HEK293 (cell line): ENCODE measurements around the gene CDK6.

Source experiments
- CTCF ChIA-PET: fragments of 350-600 bp; formaldehyde crosslinking; extraction: SDS; loops from one replicate; lab custom pipeline; 2021; ENCODE audit warnings: antibody characterized with exemption; lab: Yijun Ruan, JAX
- POLR2A ChIA-PET: fragments of 300-600 bp; formaldehyde crosslinking; extraction: SDS; loops from one replicate; lab custom pipeline; 2020; ENCODE audit warnings: antibody characterized with exemption, inconsistent platforms; lab: Yijun Ruan, JAX
- H3K27ac ChIP-seq: fragments of 200-500 bp; sonication (Bioruptor generic); 2 replicates; pipeline ENCODE4 v1.5.1; 2014; ENCODE audit warnings: low read depth, low read length, control low read depth, inconsistent platforms; ENCODE audit errors: extremely low read depth
- H3K36me3 ChIP-seq, 2 experiments: fragments of 200-500 bp in 1 of 2; sonication (Bioruptor generic) in 1 of 2; 1 replicate in 1 of 2; 2 replicates in 1 of 2; pipeline ENCODE4 v1.5.1; 2014 to 2017; ENCODE audit warnings: inconsistent platforms in 2 of 2, low read length in 2 of 2; ENCODE audit not compliant: control insufficient read depth in 2 of 2, insufficient read depth in 1 of 2
- H3K4me1 ChIP-seq: fragments of 200-500 bp; sonication (Bioruptor generic); 2 replicates; pipeline ENCODE4 v1.5.1; 2014; ENCODE audit warnings: mild to moderate bottlenecking, low read length, inconsistent platforms; ENCODE audit not compliant: control insufficient read depth, insufficient read depth
- H3K4me3 ChIP-seq: 2 replicates; pipeline ENCODE4 v1.5.1; 2011; ENCODE audit warnings: low read depth, mild to moderate bottlenecking, control low read depth, low read length, moderate library complexity
- H3K9me3 ChIP-seq: fragments of 200-500 bp; sonication (Bioruptor generic); 2 replicates; pipeline ENCODE4 v1.5.1; 2014; ENCODE audit warnings: low read depth, low read length, inconsistent platforms; ENCODE audit not compliant: control insufficient read depth, insufficient read depth
- GLIS1 ChIP-seq: fragments of 450-650 bp; formaldehyde crosslinking; IDR thresholded peaks from 2 replicates; pipeline ENCODE4 v1.5.1; 2016; ENCODE audit warnings: missing biosample characterization, missing genetic modification characterization
- KLF7 ChIP-seq: fragments of 450-650 bp; formaldehyde crosslinking; IDR thresholded peaks from 2 replicates; pipeline ENCODE4 v1.5.1; 2016; ENCODE audit warnings: missing biosample characterization, missing genetic modification characterization, borderline replicate concordance
- SCRT1 ChIP-seq: fragments of 450-650 bp; formaldehyde crosslinking; IDR thresholded peaks from 2 replicates; pipeline ENCODE4 v1.5.1; 2016; ENCODE audit warnings: missing biosample characterization, missing genetic modification characterization, borderline replicate concordance
- WT1 ChIP-seq: fragments of 450-650 bp; formaldehyde crosslinking; IDR thresholded peaks from 2 replicates; pipeline ENCODE4 v1.5.1; 2016; ENCODE audit warnings: missing biosample characterization, missing genetic modification characterization
- ZFP69B ChIP-seq: fragments of 450-650 bp; formaldehyde crosslinking; IDR thresholded peaks from 2 replicates; pipeline ENCODE4 v1.5.1; 2016; ENCODE audit warnings: missing biosample characterization, missing genetic modification characterization
- ZNF19 ChIP-seq: fragments of 450-650 bp; formaldehyde crosslinking; IDR thresholded peaks from 2 replicates; pipeline ENCODE4; 2016; ENCODE audit warnings: missing biosample characterization, missing genetic modification characterization, low read depth
- ZNF24 ChIP-seq: fragments of 450-650 bp; formaldehyde crosslinking; IDR thresholded peaks from 2 replicates; pipeline ENCODE4 v1.5.1; 2016; ENCODE audit warnings: missing biosample characterization, missing genetic modification characterization
- ZNF302 ChIP-seq: fragments of 450-650 bp; formaldehyde crosslinking; IDR thresholded peaks from 2 replicates; pipeline ENCODE4 v1.5.1; 2016; ENCODE audit warnings: missing biosample characterization, missing genetic modification characterization, low read depth
- ZNF473 ChIP-seq: fragments of 450-650 bp; formaldehyde crosslinking; IDR thresholded peaks from 2 replicates; pipeline ENCODE4 v1.5.1; 2017; ENCODE audit warnings: missing biosample characterization, missing genetic modification characterization
- ZNF596 ChIP-seq: fragments of 450-650 bp; IDR thresholded peaks from 2 replicates; pipeline ENCODE4 v1.5.0; 2018; ENCODE audit warnings: missing biosample characterization, mild to moderate bottlenecking, missing genetic modification characterization, moderate library complexity
- ZNF660 ChIP-seq: fragments of 450-650 bp; IDR thresholded peaks from 2 replicates; pipeline ENCODE4 v1.5.1; 2018; ENCODE audit warnings: missing biosample characterization, mild to moderate bottlenecking, missing genetic modification characterization
- TF ChIP-seq, protein P1 (sequence below): fragments of 450-650 bp; formaldehyde crosslinking; IDR thresholded peaks from 2 replicates; pipeline ENCODE4 v1.5.1; 2016; ENCODE audit warnings: missing biosample characterization, missing genetic modification characterization
- TF ChIP-seq, protein P2 (sequence below): fragments of 450-650 bp; formaldehyde crosslinking; optimal IDR thresholded peaks from 2 replicates; pipeline ENCODE3; 2016; ENCODE audit warnings: missing biosample characterization, mild to moderate bottlenecking, missing genetic modification characterization
- TF ChIP-seq, protein P3 (sequence below): fragments of 450-650 bp; formaldehyde crosslinking; IDR thresholded peaks from 2 replicates; pipeline ENCODE4; 2016; ENCODE audit warnings: missing biosample characterization, missing genetic modification characterization
- TF ChIP-seq, protein P4 (sequence below): fragments of 450-650 bp; formaldehyde crosslinking; IDR thresholded peaks from 2 replicates; pipeline ENCODE4 v1.5.1; 2016; ENCODE audit warnings: missing biosample characterization, missing genetic modification characterization
- TF ChIP-seq, protein P5 (sequence below): fragments of 450-650 bp; formaldehyde crosslinking; IDR thresholded peaks from 2 replicates; pipeline ENCODE4 v1.5.1; 2016; ENCODE audit warnings: missing biosample characterization, missing genetic modification characterization
- TF ChIP-seq, protein P6 (sequence below): fragments of 450-650 bp; formaldehyde crosslinking; IDR thresholded peaks from 2 replicates; pipeline ENCODE4 v1.5.1; 2016; ENCODE audit warnings: missing biosample characterization, missing genetic modification characterization

CDK6 gene

DNA sequence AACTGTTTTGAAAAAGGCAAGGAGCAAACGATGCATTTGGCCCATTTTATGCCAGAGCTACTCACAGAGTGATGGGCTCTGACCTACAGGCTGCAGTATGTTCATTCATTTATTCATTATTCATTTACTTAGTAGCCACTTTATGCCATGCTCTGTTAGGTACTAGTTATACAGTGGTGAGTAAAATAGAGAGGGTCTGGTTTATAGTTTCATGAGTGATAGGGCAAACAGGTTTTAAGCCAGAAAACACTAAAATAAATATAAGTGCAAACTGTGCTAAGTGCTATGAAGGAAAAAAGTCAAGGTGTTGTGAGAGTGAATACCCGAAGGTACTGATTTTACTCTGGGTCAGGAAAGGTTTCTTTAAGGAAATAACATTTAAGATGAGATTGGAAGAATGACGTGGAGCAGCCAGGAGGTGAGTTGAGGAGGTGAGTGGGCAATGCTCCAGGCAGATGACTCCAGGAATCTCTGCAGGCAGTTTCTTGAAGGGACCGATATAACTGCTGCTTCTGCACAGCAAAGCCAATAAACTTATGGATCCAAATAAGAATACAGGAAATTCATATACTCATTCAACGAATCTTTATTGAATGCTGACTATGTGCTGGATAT, 189.3 kb downstream of the CDK6 start:
- H3K4me3 ChIP-seq, result no peak overlapping the region
- no peaks in the 10 kb centered on the region for H3K9me3 ChIP-seq
- CTCF ChIA-PET, result no interaction called here
- no peaks in the 10 kb centered on the region for H3K36me3 ChIP-seq
- TF ChIP-seq, protein P1, sequence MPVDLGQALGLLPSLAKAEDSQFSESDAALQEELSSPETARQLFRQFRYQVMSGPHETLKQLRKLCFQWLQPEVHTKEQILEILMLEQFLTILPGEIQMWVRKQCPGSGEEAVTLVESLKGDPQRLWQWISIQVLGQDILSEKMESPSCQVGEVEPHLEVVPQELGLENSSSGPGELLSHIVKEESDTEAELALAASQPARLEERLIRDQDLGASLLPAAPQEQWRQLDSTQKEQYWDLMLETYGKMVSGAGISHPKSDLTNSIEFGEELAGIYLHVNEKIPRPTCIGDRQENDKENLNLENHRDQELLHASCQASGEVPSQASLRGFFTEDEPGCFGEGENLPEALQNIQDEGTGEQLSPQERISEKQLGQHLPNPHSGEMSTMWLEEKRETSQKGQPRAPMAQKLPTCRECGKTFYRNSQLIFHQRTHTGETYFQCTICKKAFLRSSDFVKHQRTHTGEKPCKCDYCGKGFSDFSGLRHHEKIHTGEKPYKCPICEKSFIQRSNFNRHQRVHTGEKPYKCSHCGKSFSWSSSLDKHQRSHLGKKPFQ, result no peak
- TF ChIP-seq KLF7 (no peak), ZNF302 (tag by site-specific recombination) (no peak), SCRT1 (tag by site-specific recombination) (no peak), GLIS1 (tag by site-specific recombination) (no peak), ZNF596 (no peak), ZNF473 (tag by site-specific recombination) (no peak), ZNF19 (tag by site-specific recombination) (no peak), ZNF24 (tag by site-specific recombination) (no peak), ZNF660 (tag by site-specific recombination) (no peak), WT1 (tag by site-specific recombination) (no peak), ZFP69B (tag by site-specific recombination) (no peak)
- TF ChIP-seq, protein P2, sequence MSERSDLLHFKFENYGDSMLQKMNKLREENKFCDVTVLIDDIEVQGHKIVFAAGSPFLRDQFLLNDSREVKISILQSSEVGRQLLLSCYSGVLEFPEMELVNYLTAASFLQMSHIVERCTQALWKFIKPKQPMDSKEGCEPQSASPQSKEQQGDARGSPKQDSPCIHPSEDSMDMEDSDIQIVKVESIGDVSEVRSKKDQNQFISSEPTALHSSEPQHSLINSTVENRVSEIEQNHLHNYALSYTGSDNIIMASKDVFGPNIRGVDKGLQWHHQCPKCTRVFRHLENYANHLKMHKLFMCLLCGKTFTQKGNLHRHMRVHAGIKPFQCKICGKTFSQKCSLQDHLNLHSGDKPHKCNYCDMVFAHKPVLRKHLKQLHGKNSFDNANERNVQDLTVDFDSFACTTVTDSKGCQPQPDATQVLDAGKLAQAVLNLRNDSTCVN (tag by site-specific recombination), result no peak
- TF ChIP-seq, protein P3, sequence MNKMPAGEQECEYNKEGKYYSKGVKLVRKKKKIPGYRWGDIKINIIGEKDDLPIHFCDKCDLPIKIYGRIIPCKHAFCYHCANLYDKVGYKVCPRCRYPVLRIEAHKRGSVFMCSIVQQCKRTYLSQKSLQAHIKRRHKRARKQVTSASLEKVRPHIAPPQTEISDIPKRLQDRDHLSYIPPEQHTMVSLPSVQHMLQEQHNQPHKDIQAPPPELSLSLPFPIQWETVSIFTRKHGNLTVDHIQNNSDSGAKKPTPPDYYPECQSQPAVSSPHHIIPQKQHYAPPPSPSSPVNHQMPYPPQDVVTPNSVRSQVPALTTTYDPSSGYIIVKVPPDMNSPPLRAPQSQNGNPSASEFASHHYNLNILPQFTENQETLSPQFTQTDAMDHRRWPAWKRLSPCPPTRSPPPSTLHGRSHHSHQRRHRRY, result no peak
- TF ChIP-seq, protein P4, sequence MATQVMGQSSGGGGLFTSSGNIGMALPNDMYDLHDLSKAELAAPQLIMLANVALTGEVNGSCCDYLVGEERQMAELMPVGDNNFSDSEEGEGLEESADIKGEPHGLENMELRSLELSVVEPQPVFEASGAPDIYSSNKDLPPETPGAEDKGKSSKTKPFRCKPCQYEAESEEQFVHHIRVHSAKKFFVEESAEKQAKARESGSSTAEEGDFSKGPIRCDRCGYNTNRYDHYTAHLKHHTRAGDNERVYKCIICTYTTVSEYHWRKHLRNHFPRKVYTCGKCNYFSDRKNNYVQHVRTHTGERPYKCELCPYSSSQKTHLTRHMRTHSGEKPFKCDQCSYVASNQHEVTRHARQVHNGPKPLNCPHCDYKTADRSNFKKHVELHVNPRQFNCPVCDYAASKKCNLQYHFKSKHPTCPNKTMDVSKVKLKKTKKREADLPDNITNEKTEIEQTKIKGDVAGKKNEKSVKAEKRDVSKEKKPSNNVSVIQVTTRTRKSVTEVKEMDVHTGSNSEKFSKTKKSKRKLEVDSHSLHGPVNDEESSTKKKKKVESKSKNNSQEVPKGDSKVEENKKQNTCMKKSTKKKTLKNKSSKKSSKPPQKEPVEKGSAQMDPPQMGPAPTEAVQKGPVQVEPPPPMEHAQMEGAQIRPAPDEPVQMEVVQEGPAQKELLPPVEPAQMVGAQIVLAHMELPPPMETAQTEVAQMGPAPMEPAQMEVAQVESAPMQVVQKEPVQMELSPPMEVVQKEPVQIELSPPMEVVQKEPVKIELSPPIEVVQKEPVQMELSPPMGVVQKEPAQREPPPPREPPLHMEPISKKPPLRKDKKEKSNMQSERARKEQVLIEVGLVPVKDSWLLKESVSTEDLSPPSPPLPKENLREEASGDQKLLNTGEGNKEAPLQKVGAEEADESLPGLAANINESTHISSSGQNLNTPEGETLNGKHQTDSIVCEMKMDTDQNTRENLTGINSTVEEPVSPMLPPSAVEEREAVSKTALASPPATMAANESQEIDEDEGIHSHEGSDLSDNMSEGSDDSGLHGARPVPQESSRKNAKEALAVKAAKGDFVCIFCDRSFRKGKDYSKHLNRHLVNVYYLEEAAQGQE (tag by site-specific recombination), result no peak
- TF ChIP-seq, protein P5, sequence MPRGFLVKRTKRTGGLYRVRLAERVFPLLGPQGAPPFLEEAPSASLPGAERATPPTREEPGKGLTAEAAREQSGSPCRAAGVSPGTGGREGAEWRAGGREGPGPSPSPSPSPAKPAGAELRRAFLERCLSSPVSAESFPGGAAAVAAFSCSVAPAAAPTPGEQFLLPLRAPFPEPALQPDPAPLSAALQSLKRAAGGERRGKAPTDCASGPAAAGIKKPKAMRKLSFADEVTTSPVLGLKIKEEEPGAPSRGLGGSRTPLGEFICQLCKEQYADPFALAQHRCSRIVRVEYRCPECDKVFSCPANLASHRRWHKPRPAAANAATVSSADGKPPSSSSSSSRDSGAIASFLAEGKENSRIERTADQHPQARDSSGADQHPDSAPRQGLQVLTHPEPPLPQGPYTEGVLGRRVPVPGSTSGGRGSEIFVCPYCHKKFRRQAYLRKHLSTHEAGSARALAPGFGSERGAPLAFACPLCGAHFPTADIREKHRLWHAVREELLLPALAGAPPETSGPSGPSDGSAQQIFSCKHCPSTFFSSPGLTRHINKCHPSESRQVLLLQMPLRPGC (tag by site-specific recombination), result no peak
- TF ChIP-seq, protein P6, sequence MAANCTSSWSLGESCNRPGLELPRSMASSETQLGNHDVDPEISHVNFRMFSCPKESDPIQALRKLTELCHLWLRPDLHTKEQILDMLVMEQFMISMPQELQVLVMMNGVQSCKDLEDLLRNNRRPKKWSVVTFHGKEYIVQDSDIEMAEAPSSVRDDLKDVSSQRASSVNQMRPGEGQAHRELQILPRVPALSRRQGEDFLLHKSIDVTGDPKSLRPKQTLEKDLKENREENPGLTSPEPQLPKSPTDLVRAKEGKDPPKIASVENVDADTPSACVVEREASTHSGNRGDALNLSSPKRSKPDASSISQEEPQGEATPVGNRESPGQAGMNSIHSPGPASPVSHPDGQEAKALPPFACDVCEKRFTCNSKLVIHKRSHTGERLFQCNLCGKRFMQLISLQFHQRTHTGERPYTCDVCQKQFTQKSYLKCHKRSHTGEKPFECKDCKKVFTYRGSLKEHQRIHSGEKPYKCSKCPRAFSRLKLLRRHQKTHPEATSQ (tag by site-specific recombination), result no peak
- TF ChIP-seq, all 188 proteins: peak for 0
- Histone ChIP-seq H3K4me1 (peaks cover 4% of the 10 kb centered on the region), H3K27ac (no peak overlapping the region)
- POLR2A ChIA-PET, result no interaction called here
